HepG2 (cell line): ENCODE data around the gene UBE2E1.

Source experiments
- ATF2 ChIP-seq: sonication (generic); formaldehyde crosslinking; IDR thresholded peaks from 2 replicates; pipeline ENCODE4 v1.4.0; 2020; ENCODE audit warnings: missing genetic modification reagents
- CBFB ChIP-seq: sonication (generic); formaldehyde crosslinking; IDR thresholded peaks from 2 replicates; pipeline ENCODE4 v1.4.0; 2020; ENCODE audit warnings: missing genetic modification reagents
- CC2D1A ChIP-seq: sonication (generic); formaldehyde crosslinking; IDR thresholded peaks from 2 replicates; pipeline ENCODE4 v1.8.1; 2023; ENCODE audit warnings: mild to moderate bottlenecking, missing genetic modification reagents
- CHD4 ChIP-seq: fragments of 200-600 bp; sonication (generic); IDR thresholded peaks from 2 replicates; pipeline ENCODE4 v1.7.0; 2017; ENCODE audit warnings: mild to moderate bottlenecking, low read length, borderline replicate concordance
- EP300 ChIP-seq, 3 experiments: sonication (generic) in 1 of 3; formaldehyde crosslinking in 1 of 3; IDR thresholded peaks; 2 replicates each; pipeline versions ENCODE4 v1.5.1 to v1.6.1; 2011 to 2020; ENCODE audit warnings: low read depth in 2 of 3, low read length in 2 of 3, borderline replicate concordance in 1 of 3, improper control_type of control experiment in 1 of 3, mild to moderate bottlenecking in 1 of 3, missing genetic modification reagents in 1 of 3, moderate library complexity in 1 of 3
- HNRNPUL1 ChIP-seq: fragments of 200-400 bp; formaldehyde crosslinking; IDR thresholded peaks from 2 replicates; pipeline ENCODE4 v1.6.1; 2017; ENCODE audit warnings: low read depth, mild to moderate bottlenecking, low read length, moderate library complexity
- HOMEZ ChIP-seq: IDR thresholded peaks from 2 replicates; pipeline ENCODE4 v1.6.1; 2016; ENCODE audit warnings: low read depth
- JUND ChIP-seq: sonication (generic); formaldehyde crosslinking; IDR thresholded peaks from 2 replicates; pipeline ENCODE4 v1.8.0; 2022; ENCODE audit warnings: mild to moderate bottlenecking, missing genetic modification reagents
- NR2F2 ChIP-seq: IDR thresholded peaks from 2 replicates; pipeline ENCODE4 v1.6.1; 2012; ENCODE audit warnings: low read depth, inconsistent platforms, borderline replicate concordance
- REST ChIP-seq, 2 experiments: IDR thresholded peaks; 2 replicates each; pipeline ENCODE4 v1.6.1; 2011 to 2012; ENCODE audit warnings: low read length in 2 of 2, borderline replicate concordance in 1 of 2, low read depth in 1 of 2, mild to moderate bottlenecking in 1 of 2, moderate library complexity in 1 of 2
- SP1 ChIP-seq, 2 experiments: fragments of 450-650 bp in 1 of 2; sonication (generic) in 1 of 2; formaldehyde crosslinking in 1 of 2; IDR thresholded peaks; 2 replicates each; pipeline versions ENCODE4 v1.4.0 to v1.6.1; 2016 to 2020; ENCODE audit warnings: missing genetic modification reagents in 1 of 2
- TAF1 ChIP-seq: sonication (generic); formaldehyde crosslinking; IDR thresholded peaks from 2 replicates; pipeline ENCODE4 v1.4.0; 2020; ENCODE audit warnings: missing genetic modification reagents

- no peak for TF ChIP-seq CBFB (CRISPR knock-in tag)
- no peak for TF ChIP-seq NR2F2
- TF ChIP-seq CC2D1A (CRISPR knock-in tag): no peak
- TF ChIP-seq JUND (CRISPR knock-in tag): no peak
- no peak for TF ChIP-seq EP300 (IDR thresholded peaks at IDR 0.05; ENCODE audit: low read depth in 2 of 2, low read length in 2 of 2)
- TF ChIP-seq EP300 (CRISPR knock-in tag; IDR thresholded peaks at IDR 0.05; ENCODE audit: borderline replicate concordance): no peak
- no peak for TF ChIP-seq HOMEZ (CRISPR knock-in tag)
- TF ChIP-seq SP1 (IDR thresholded peaks at IDR 0.05): no peak
- TF ChIP-seq SP1 (CRISPR knock-in tag; IDR thresholded peaks at IDR 0.05): no peak
- no peak for TF ChIP-seq ATF2 (CRISPR knock-in tag)
- TF ChIP-seq HNRNPUL1: no peak
- no peak for TF ChIP-seq TAF1 (CRISPR knock-in tag)
- no peak for TF ChIP-seq REST (IDR thresholded peaks at IDR 0.05; ENCODE audit: borderline replicate concordance in 1 of 2, low read depth in 1 of 2, low read length in 2 of 2)
- no peak for TF ChIP-seq CHD4
Observed at GRCh38 chr3:23800731-23801130, 5.0 kb upstream of the UBE2E1 start.
